GM12878 (cell line): ENCODE results near the gene SLCO3A1.

Experiments used
- CBFB ChIP-seq: IDR thresholded peaks from 2 replicates; pipeline ENCODE4 v1.6.1; 2016; ENCODE audit warnings: antibody characterized with exemption, low read depth
- GABPA ChIP-seq: IDR thresholded peaks from 2 replicates; pipeline ENCODE4 v1.6.1; 2014; ENCODE audit warnings: antibody characterized with exemption, low read depth, mild to moderate bottlenecking, inconsistent platforms
- MTA2 ChIP-seq: fragments of 450-650 bp; IDR thresholded peaks from 2 replicates; pipeline ENCODE4 v1.6.1; 2016; ENCODE audit warnings: low read depth, mild to moderate bottlenecking, moderate library complexity
- POLR2A ChIP-seq: IDR thresholded peaks from 2 replicates; pipeline ENCODE4 v1.6.1; 2011; ENCODE audit warnings: low read depth, mild to moderate bottlenecking, low read length
- RELA ChIP-seq: fragments of 450-650 bp; IDR thresholded peaks from 2 replicates; pipeline ENCODE4 v1.8.0; 2014; ENCODE audit warnings: borderline replicate concordance; ENCODE audit not compliant: partially characterized antibody
- SIN3A ChIP-seq: IDR thresholded peaks from 2 replicates; pipeline ENCODE4 v1.6.1; 2012; ENCODE audit warnings: low read depth, low read length, improper control_type of control experiment
- SPI1 ChIP-seq: IDR thresholded peaks from 2 replicates; pipeline ENCODE4 v1.6.1; 2011; ENCODE audit warnings: low read depth, mild to moderate bottlenecking, low read length, moderate library complexity, borderline replicate concordance; ENCODE audit not compliant: insufficient read depth
- ZBED1 ChIP-seq: IDR thresholded peaks from 2 replicates; pipeline ENCODE4 v1.6.1; 2016; ENCODE audit warnings: borderline replicate concordance
- TF ChIP-seq, protein P1 (sequence below): IDR thresholded peaks from 2 replicates; pipeline ENCODE4 v1.6.1; 2012; ENCODE audit warnings: mild to moderate bottlenecking, low read depth, low read length
- TF ChIP-seq, protein P2 (sequence below): IDR thresholded peaks from 2 replicates; pipeline ENCODE4 v1.6.1; 2011; ENCODE audit warnings: mild to moderate bottlenecking, low read depth, low read length, moderate library complexity; ENCODE audit not compliant: insufficient replicate concordance
- TF ChIP-seq, protein P3 (sequence below), 3 experiments: IDR thresholded peaks in 2 of 3; conservative IDR thresholded peaks in 1 of 3; 2 replicates each; pipeline ENCODE4 v1.5.1; 2011; ENCODE audit warnings: low read depth in 3 of 3, low read length in 3 of 3, mild to moderate bottlenecking in 3 of 3, control low read depth in 2 of 3, moderate library complexity in 2 of 3, inconsistent platforms in 1 of 3, mixed read lengths in 1 of 3; ENCODE audit not compliant: control insufficient read depth in 2 of 3, insufficient read depth in 1 of 3; ENCODE audit errors: extremely low read depth in 1 of 3

DNA sequence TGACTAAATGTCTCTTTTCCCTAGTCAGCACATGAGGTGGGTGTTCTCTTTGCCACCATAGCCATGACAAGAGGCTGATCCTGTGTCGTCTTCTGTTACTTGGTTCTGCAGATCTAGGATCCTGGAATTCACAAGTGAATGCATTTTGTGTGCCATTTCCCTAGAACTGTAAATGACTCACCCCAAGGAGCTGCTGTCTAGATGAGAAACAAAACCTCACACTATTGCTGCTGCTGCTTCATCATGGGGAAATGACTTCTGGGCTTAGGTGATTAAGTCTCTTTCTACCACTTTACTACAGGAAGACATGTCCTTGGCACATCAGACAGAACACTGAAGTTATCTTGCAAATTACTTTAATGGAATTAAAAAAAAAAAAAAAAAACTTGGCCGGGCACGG is 54.9 kb downstream of the SLCO3A1 start:
- TF ChIP-seq RELA (no peak), GABPA (no peak), POLR2A (no peak), SPI1 (no peak), ZBED1 (no peak), CBFB (no peak), MTA2 (no peak), SIN3A (no peak)
- TF ChIP-seq, protein P1, sequence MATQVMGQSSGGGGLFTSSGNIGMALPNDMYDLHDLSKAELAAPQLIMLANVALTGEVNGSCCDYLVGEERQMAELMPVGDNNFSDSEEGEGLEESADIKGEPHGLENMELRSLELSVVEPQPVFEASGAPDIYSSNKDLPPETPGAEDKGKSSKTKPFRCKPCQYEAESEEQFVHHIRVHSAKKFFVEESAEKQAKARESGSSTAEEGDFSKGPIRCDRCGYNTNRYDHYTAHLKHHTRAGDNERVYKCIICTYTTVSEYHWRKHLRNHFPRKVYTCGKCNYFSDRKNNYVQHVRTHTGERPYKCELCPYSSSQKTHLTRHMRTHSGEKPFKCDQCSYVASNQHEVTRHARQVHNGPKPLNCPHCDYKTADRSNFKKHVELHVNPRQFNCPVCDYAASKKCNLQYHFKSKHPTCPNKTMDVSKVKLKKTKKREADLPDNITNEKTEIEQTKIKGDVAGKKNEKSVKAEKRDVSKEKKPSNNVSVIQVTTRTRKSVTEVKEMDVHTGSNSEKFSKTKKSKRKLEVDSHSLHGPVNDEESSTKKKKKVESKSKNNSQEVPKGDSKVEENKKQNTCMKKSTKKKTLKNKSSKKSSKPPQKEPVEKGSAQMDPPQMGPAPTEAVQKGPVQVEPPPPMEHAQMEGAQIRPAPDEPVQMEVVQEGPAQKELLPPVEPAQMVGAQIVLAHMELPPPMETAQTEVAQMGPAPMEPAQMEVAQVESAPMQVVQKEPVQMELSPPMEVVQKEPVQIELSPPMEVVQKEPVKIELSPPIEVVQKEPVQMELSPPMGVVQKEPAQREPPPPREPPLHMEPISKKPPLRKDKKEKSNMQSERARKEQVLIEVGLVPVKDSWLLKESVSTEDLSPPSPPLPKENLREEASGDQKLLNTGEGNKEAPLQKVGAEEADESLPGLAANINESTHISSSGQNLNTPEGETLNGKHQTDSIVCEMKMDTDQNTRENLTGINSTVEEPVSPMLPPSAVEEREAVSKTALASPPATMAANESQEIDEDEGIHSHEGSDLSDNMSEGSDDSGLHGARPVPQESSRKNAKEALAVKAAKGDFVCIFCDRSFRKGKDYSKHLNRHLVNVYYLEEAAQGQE = no peak
- TF ChIP-seq, protein P2, sequence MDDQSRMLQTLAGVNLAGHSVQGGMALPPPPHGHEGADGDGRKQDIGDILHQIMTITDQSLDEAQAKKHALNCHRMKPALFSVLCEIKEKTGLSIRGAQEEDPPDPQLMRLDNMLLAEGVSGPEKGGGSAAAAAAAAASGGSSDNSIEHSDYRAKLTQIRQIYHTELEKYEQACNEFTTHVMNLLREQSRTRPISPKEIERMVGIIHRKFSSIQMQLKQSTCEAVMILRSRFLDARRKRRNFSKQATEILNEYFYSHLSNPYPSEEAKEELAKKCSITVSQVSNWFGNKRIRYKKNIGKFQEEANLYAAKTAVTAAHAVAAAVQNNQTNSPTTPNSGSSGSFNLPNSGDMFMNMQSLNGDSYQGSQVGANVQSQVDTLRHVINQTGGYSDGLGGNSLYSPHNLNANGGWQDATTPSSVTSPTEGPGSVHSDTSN = no peak
- TF ChIP-seq, protein P3, sequence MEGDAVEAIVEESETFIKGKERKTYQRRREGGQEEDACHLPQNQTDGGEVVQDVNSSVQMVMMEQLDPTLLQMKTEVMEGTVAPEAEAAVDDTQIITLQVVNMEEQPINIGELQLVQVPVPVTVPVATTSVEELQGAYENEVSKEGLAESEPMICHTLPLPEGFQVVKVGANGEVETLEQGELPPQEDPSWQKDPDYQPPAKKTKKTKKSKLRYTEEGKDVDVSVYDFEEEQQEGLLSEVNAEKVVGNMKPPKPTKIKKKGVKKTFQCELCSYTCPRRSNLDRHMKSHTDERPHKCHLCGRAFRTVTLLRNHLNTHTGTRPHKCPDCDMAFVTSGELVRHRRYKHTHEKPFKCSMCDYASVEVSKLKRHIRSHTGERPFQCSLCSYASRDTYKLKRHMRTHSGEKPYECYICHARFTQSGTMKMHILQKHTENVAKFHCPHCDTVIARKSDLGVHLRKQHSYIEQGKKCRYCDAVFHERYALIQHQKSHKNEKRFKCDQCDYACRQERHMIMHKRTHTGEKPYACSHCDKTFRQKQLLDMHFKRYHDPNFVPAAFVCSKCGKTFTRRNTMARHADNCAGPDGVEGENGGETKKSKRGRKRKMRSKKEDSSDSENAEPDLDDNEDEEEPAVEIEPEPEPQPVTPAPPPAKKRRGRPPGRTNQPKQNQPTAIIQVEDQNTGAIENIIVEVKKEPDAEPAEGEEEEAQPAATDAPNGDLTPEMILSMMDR (IDR thresholded peaks at IDR 0.05 in 2 of 3, conservative IDR thresholded peaks at IDR 0.05 in 1 of 3; ENCODE audit: control insufficient read depth in 2 of 3, extremely low read depth in 1 of 3, insufficient read depth in 1 of 3, low read depth in 3 of 3, low read length in 3 of 3) = no peak
